HepG2 (cell line): ENCODE data around the gene SGCD. TPM values are rescaled to one million over a fixed set of nuclear protein-coding genes. Genes with fewer than 3 reads are reported as not detected.

ENCODE experiments used
- ARHGAP35 ChIP-seq: sonication (generic); formaldehyde crosslinking; IDR thresholded peaks from 2 replicates; pipeline ENCODE4 v1.9.0; 2022; ENCODE audit warnings: mild to moderate bottlenecking, inconsistent platforms, moderate library complexity, missing genetic modification reagents, borderline replicate concordance
- ATF7 ChIP-seq, 2 experiments: fragments of 450-650 bp in 1 of 2; sonication (generic) in 1 of 2; formaldehyde crosslinking in 1 of 2; IDR thresholded peaks; 2 replicates each; pipeline versions ENCODE4 v1.4.0 to v1.6.1; 2016 to 2020; ENCODE audit warnings: antibody characterized with exemption in 1 of 2, mild to moderate bottlenecking in 1 of 2, missing genetic modification reagents in 1 of 2
- HNF4G ChIP-seq, 2 experiments: sonication (generic) in 1 of 2; formaldehyde crosslinking in 1 of 2; IDR thresholded peaks; 2 replicates each; pipeline versions ENCODE4 v1.4.0 to v1.6.1; 2011 to 2020; ENCODE audit warnings: borderline replicate concordance in 2 of 2, low read depth in 2 of 2, mild to moderate bottlenecking in 2 of 2, low read length in 1 of 2, missing genetic modification reagents in 1 of 2, moderate library complexity in 1 of 2
- KDM2A ChIP-seq: sonication (generic); formaldehyde crosslinking; IDR thresholded peaks from 2 replicates; pipeline ENCODE4 v1.4.0; 2020; ENCODE audit warnings: low read depth, missing genetic modification reagents, borderline replicate concordance
- LBX2 ChIP-seq: sonication (generic); formaldehyde crosslinking; IDR thresholded peaks from 2 replicates; pipeline ENCODE4 v1.5.0; 2020; ENCODE audit warnings: missing genetic modification reagents, mild to moderate bottlenecking, borderline replicate concordance
- SMARCC2 ChIP-seq: fragments of 450-650 bp; IDR thresholded peaks from 2 replicates; pipeline ENCODE4 v1.6.1; 2017; ENCODE audit warnings: antibody characterized with exemption, mild to moderate bottlenecking
- SMARCE1 ChIP-seq: fragments of 450-650 bp; IDR thresholded peaks from 2 replicates; pipeline ENCODE4 v1.6.1; 2017; ENCODE audit warnings: borderline replicate concordance
- ZNF670 ChIP-seq: sonication (generic); formaldehyde crosslinking; IDR thresholded peaks from 2 replicates; pipeline ENCODE4 v1.8.0; 2022; ENCODE audit warnings: mild to moderate bottlenecking, missing genetic modification reagents, borderline replicate concordance
- polyA plus RNA-seq, 8 experiments: library from polyadenylated mRNA; depleted of rRNA in 3 of 8; stranded (reverse) in 7 of 8; unstranded in 1 of 8; fragments of >200 nt; fragmentation: Illumina TruSeq in 4 of 8; extraction: Trizol in 4 of 8; gene quantifications; 2 replicates each; pipeline versions ENCODE4 v1.2.1 to v1.2.3, GENCODE V29; 2011 to 2016; ENCODE audit warnings: low read depth in 4 of 8, missing spikeins in 1 of 8, mixed read lengths in 1 of 8; ENCODE audit not compliant: insufficient read depth in 1 of 8
- total RNA-seq, 5 experiments: library from RNA; depleted of rRNA; stranded (reverse); fragments of >200 nt; fragmentation: Illumina TruSeq; extraction: Trizol; gene quantifications; 2 replicates each; pipeline ENCODE4 v1.2.3, GENCODE V29; 2016; ENCODE audit warnings: low read depth in 1 of 5
- TF ChIP-seq, protein P1 (sequence below): sonication (generic); formaldehyde crosslinking; IDR thresholded peaks from 2 replicates; pipeline ENCODE4 v1.4.0; 2020; ENCODE audit warnings: missing genetic modification reagents, borderline replicate concordance
- TF ChIP-seq, protein P2 (sequence below): sonication (generic); formaldehyde crosslinking; IDR thresholded peaks from 2 replicates; pipeline ENCODE4 v1.5.0; 2020; ENCODE audit warnings: mild to moderate bottlenecking, missing genetic modification reagents
- TF ChIP-seq, protein P3 (sequence below): sonication (generic); formaldehyde crosslinking; IDR thresholded peaks from 2 replicates; pipeline ENCODE4 v1.4.0; 2020; ENCODE audit warnings: missing genetic modification reagents, borderline replicate concordance
- TF ChIP-seq, protein P4 (sequence below): sonication (generic); formaldehyde crosslinking; IDR thresholded peaks from 2 replicates; pipeline ENCODE4 v1.8.1; 2023; ENCODE audit warnings: mild to moderate bottlenecking, moderate library complexity, missing genetic modification reagents

The SGCD gene
- total and polyA plus RNA-seq, 2 of the 13 experiments (the other 11 are each of a cell fraction or from before 2014, with no cell fraction given), result not detected

- TF ChIP-seq, protein P1, sequence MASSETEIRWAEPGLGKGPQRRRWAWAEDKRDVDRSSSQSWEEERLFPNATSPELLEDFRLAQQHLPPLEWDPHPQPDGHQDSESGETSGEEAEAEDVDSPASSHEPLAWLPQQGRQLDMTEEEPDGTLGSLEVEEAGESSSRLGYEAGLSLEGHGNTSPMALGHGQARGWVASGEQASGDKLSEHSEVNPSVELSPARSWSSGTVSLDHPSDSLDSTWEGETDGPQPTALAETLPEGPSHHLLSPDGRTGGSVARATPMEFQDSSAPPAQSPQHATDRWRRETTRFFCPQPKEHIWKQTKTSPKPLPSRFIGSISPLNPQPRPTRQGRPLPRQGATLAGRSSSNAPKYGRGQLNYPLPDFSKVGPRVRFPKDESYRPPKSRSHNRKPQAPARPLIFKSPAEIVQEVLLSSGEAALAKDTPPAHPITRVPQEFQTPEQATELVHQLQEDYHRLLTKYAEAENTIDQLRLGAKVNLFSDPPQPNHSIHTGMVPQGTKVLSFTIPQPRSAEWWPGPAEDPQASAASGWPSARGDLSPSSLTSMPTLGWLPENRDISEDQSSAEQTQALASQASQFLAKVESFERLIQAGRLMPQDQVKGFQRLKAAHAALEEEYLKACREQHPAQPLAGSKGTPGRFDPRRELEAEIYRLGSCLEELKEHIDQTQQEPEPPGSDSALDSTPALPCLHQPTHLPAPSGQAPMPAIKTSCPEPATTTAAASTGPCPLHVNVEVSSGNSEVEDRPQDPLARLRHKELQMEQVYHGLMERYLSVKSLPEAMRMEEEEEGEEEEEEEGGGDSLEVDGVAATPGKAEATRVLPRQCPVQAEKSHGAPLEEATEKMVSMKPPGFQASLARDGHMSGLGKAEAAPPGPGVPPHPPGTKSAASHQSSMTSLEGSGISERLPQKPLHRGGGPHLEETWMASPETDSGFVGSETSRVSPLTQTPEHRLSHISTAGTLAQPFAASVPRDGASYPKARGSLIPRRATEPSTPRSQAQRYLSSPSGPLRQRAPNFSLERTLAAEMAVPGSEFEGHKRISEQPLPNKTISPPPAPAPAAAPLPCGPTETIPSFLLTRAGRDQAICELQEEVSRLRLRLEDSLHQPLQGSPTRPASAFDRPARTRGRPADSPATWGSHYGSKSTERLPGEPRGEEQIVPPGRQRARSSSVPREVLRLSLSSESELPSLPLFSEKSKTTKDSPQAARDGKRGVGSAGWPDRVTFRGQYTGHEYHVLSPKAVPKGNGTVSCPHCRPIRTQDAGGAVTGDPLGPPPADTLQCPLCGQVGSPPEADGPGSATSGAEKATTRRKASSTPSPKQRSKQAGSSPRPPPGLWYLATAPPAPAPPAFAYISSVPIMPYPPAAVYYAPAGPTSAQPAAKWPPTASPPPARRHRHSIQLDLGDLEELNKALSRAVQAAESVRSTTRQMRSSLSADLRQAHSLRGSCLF, result no peak
- TF ChIP-seq SMARCC2 (no peak), LBX2 (CRISPR knock-in tag) (no peak), HNF4G (IDR thresholded peaks at IDR 0.05; ENCODE audit: borderline replicate concordance, low read depth, low read length) (no peak), HNF4G (CRISPR knock-in tag; IDR thresholded peaks at IDR 0.05; ENCODE audit: borderline replicate concordance, low read depth) (no peak), ZNF670 (CRISPR knock-in tag) (no peak), ATF7 (IDR thresholded peaks at IDR 0.05) (no peak), ATF7 (CRISPR knock-in tag; IDR thresholded peaks at IDR 0.05) (no peak), ARHGAP35 (no peak), KDM2A (CRISPR knock-in tag) (no peak), SMARCE1 (no peak)
- TF ChIP-seq, protein P2, sequence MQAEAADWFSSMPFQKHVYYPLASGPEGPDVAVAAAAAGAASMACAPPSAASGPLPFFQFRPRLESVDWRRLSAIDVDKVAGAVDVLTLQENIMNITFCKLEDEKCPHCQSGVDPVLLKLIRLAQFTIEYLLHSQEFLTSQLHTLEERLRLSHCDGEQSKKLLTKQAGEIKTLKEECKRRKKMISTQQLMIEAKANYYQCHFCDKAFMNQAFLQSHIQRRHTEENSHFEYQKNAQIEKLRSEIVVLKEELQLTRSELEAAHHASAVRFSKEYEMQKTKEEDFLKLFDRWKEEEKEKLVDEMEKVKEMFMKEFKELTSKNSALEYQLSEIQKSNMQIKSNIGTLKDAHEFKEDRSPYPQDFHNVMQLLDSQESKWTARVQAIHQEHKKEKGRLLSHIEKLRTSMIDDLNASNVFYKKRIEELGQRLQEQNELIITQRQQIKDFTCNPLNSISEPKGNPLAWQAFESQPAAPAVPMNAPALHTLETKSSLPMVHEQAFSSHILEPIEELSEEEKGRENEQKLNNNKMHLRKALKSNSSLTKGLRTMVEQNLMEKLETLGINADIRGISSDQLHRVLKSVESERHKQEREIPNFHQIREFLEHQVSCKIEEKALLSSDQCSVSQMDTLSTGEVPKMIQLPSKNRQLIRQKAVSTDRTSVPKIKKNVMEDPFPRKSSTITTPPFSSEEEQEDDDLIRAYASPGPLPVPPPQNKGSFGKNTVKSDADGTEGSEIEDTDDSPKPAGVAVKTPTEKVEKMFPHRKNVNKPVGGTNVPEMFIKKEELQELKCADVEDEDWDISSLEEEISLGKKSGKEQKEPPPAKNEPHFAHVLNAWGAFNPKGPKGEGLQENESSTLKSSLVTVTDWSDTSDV (CRISPR knock-in tag), result no peak
- TF ChIP-seq, protein P3, sequence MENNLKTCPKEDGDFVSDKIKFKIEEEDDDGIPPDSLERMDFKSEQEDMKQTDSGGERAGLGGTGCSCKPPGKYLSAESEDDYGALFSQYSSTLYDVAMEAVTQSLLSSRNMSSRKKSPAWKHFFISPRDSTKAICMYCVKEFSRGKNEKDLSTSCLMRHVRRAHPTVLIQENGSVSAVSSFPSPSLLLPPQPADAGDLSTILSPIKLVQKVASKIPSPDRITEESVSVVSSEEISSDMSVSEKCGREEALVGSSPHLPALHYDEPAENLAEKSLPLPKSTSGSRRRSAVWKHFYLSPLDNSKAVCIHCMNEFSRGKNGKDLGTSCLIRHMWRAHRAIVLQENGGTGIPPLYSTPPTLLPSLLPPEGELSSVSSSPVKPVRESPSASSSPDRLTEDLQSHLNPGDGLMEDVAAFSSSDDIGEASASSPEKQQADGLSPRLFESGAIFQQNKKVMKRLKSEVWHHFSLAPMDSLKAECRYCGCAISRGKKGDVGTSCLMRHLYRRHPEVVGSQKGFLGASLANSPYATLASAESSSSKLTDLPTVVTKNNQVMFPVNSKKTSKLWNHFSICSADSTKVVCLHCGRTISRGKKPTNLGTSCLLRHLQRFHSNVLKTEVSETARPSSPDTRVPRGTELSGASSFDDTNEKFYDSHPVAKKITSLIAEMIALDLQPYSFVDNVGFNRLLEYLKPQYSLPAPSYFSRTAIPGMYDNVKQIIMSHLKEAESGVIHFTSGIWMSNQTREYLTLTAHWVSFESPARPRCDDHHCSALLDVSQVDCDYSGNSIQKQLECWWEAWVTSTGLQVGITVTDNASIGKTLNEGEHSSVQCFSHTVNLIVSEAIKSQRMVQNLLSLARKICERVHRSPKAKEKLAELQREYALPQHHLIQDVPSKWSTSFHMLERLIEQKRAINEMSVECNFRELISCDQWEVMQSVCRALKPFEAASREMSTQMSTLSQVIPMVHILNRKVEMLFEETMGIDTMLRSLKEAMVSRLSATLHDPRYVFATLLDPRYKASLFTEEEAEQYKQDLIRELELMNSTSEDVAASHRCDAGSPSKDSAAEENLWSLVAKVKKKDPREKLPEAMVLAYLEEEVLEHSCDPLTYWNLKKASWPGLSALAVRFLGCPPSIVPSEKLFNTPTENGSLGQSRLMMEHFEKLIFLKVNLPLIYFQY (CRISPR knock-in tag), result no peak
- TF ChIP-seq, protein P4, sequence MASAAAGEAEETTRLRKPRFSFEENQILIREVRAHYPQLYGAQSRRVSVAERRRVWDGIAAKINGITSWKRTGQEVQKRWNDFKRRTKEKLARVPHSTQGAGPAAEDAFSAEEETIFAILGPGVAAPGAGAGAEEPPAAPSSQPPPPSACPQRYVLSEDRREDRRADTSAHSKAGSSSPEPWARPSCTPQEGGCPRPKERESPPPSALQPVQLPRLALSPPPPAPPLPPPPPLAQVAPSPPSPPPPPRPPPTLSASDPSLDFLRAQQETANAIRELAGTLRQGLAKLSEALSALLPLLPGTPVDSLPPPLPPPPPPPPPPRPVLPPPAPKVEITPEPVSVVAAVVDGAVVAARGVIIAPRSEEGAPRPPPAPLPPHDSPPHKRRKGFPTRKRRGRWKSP (CRISPR knock-in tag), result no peak
These were observed 200.6 kb downstream of the SGCD start (continued) for GRCh38 chr5:156527611-156528010.
